AG04450 (cell line): ENCODE results near the gene MNAT1. TPM values are rescaled to one million over a fixed set of nuclear protein-coding genes. Genes with fewer than 3 reads are reported as not detected.
A peak's percentile ranks its signal among the peaks of the same experiment; 100 is the strongest.

Source experiments
- CTCF ChIA-PET: fragments of 300-600, 350-600 bp; formaldehyde crosslinking; extraction: SDS; loops from one replicate; lab custom pipeline; 2022; ENCODE audit warnings: antibody characterized with exemption, inconsistent platforms; lab: Charles Lee
- POLR2A ChIA-PET: fragments of 350-600 bp; formaldehyde crosslinking; extraction: SDS; loops from one replicate; lab custom pipeline; 2021; ENCODE audit warnings: antibody characterized with exemption, inconsistent platforms; lab: Yijun Ruan, JAX
- DNase-seq: peaks from one replicate; pipeline ENCODE4 v3.0.0-alpha.2; 2011; ENCODE audit warnings: low read depth, low spot score
- H3K27ac ChIP-seq: one replicate; pipeline ENCODE4 v1.5.1; 2012; ENCODE audit warnings: low read depth, low read length, control low read depth
- H3K27me3 ChIP-seq: one replicate; pipeline ENCODE4 v1.6.0; 2012; ENCODE audit warnings: low read length; ENCODE audit not compliant: control insufficient read depth, insufficient read depth
- H3K4me3 ChIP-seq: 2 replicates; pipeline ENCODE4 v1.5.1; 2011; ENCODE audit warnings: mild to moderate bottlenecking, low read depth, low read length, control low read depth
- H3K9me3 ChIP-seq: 2 replicates; pipeline ENCODE4 v1.5.1; 2012; ENCODE audit warnings: low read length; ENCODE audit not compliant: control insufficient read depth, insufficient read depth
- polyA plus RNA-seq: library from polyadenylated mRNA; depleted of rRNA; stranded (reverse); fragments of >200 nt; gene quantifications from 2 replicates; pipeline ENCODE4 v1.2.3, GENCODE V29; 2011
- TF ChIP-seq, protein P1 (sequence below): IDR thresholded peaks from 2 replicates; pipeline ENCODE4 v1.5.1; 2011; ENCODE audit warnings: low read depth, low read length, control low read depth, inconsistent platforms

The MNAT1 gene
- polyA plus RNA-seq, 1 experiment = 69.3 TPM

DNA sequence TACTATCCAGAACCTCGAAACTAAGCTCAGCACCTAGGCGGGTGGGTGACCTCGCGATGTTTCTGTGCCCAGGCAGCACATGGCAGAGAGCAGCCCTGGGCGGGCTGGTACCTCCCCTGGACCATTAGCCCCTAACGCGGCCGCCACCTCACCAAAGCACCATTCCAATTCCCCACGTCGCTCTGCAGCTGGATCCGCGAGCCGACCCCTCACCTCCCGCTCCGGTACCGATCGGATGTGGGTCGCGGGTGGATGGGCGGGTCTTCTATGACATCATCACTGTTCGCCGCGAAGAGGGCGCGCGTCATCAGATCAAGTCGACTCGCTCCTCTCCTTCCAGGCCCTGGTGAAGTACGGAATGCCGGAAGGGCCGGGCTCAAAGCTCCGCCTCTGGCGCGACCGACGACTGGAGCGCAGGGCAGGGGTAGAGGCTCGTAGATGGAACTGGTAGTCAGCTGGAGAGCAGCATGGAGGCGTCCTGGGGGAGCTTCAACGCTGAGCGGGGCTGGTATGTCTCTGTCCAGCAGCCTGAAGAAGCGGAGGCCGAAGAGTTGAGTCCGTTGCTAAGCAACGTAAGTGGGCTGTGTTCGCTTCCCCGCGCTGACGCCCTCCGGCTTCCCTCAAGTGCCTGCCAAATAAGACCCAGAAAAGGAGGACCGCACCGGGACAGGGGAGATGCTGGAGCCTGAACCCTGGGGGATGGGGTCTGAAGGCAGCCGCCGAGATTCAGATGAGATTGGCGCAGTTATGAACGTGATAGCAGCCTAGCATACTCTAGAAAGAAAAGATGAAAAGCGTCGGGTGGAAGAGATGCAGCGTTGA, 246.5 kb downstream of the MNAT1 start, which contains the start of the genes SLC38A6 and TRMT5:
TSS of gene SLC38A6 (plus strand) at position 435 of the 822 bp plus-strand sequence. CDS start at position 468, 33 bp downstream.
TSS of gene TRMT5 (minus strand) at position 269 of the 822 bp plus-strand sequence. CDS start at position 163, 106 bp downstream.
- POLR2A ChIA-PET = interaction anchor here (0.6 to 2.1 kb wide), 9 partner anchors 16 to 356 kb away, joined by 3 to 9 read pairs (median 5); no protein-coding TSS in a partner anchor
- Histone ChIP-seq H3K27ac (peak within 1 kb of the TSS; percentile 92), H3K4me3 (peak within 1 kb of the TSS; percentile 83), H3K27me3 (no peaks in the 10 kb centered on the region), H3K9me3 (no peaks in the 10 kb centered on the region)
- TF ChIP-seq, protein P1, sequence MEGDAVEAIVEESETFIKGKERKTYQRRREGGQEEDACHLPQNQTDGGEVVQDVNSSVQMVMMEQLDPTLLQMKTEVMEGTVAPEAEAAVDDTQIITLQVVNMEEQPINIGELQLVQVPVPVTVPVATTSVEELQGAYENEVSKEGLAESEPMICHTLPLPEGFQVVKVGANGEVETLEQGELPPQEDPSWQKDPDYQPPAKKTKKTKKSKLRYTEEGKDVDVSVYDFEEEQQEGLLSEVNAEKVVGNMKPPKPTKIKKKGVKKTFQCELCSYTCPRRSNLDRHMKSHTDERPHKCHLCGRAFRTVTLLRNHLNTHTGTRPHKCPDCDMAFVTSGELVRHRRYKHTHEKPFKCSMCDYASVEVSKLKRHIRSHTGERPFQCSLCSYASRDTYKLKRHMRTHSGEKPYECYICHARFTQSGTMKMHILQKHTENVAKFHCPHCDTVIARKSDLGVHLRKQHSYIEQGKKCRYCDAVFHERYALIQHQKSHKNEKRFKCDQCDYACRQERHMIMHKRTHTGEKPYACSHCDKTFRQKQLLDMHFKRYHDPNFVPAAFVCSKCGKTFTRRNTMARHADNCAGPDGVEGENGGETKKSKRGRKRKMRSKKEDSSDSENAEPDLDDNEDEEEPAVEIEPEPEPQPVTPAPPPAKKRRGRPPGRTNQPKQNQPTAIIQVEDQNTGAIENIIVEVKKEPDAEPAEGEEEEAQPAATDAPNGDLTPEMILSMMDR = no peak
- peak; percentile 93 for DNase-seq
- CTCF ChIA-PET = interaction anchor here (0.5 to 1.3 kb wide), 5 partner anchors 231 to 356 kb away, joined by 3 to 7 read pairs (median 3); no protein-coding TSS in a partner anchor

DNA sequence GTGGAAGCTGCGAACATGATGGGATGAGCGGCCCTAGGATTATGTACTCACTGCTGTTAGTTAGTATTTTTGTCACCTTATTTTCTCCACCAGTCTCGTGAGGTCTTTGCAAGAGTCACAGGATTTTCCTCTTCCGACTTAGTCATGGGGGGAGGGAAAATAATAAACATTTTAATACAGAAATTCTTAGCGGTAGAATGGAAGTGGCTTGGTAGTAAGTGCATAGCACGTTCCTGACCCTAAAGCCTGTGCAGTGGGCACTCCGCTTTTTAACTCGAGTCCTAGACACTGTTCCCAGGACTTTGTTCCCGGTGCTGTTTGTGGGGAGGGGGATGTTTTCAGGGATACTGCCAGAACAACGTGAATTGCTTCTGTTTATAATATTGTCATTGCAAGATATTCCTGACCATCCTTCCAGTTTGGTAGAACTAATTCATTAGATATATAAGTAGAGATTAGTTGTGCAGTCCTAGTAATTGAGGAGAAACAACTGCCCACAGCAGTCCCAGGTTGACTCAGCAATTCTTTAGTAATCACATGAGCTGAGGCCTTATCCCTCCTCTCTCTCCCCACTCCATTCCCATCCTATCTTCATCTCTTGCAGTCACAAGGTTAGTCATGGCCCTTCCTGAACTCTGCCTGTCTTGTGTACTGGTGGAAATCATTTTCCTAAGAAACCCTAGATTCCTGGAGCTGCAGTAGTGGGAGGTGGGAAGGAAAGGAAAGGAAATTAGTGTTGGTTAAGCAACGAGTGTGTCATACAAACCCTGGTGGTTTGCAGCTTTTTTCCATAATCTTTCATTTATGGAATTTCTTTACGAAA, 247.3 kb downstream of the MNAT1 start:
- POLR2A ChIA-PET = interaction anchor here (0.6 to 2.1 kb wide), 8 partner anchors 37 to 357 kb away, joined by 3 to 9 read pairs (median 5); no protein-coding TSS in a partner anchor
- DNase-seq = peak; percentile 70
- TF ChIP-seq, protein P1 = no peak
- Histone ChIP-seq H3K9me3 (no peaks in the 10 kb centered on the region), H3K27ac (peak overlapping the region; percentile 92), H3K27me3 (no peaks in the 10 kb centered on the region), H3K4me3 (peak overlapping the region; percentile 83)
- CTCF ChIA-PET = interaction anchor here (0.9 to 1.3 kb wide), 2 partner anchors 63 to 271 kb away, joined by 3 read pairs; no protein-coding TSS in a partner anchor

DNA sequence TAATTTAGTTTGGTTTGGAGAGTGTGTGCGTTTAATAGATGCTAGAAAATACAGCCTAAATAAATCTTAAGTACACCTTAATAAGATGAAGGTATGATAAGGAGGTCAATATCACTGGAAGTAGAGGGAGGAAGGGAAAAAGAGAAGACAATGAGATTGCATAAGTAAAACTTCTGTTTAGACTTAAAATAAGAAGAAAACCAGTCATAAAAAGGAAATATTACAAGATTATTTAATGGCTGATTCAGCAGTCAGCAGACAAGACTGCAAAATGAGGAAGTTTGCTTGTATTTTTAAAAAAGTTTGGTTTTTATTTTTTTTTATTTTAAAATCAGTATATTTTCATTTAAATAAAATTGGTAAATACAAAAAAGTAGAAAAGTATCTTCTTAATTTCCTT, 249.6 kb downstream of the MNAT1 start:
- TF ChIP-seq, protein P1 = no peak

DNA sequence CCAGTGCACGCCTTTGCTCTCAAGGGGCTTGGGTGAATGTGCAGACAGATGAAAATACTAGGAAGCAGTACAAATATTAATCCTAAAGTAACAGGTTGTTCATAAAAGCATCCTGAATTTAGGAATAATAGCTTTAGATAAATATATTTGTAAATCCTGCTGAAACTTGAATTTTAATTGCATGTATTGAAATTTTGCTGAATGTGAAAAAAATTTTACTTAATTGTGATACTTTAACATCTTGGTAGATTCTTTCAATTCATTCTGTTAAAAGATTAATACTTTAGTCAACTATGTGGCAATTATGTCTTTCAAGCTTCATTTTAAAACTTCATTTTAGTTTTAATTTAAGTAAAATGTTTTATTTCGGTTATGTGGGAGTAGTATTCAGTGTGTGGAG, 251.9 kb downstream of the MNAT1 start:
- no peak for DNase-seq
- H3K27me3 ChIP-seq = no peaks in the 10 kb centered on the region
- no peaks in the 10 kb centered on the region for H3K9me3 ChIP-seq
- TF ChIP-seq, protein P1 = no peak
- POLR2A ChIA-PET = no interaction called here
- H3K27ac ChIP-seq = no peak overlapping the region
- H3K4me3 ChIP-seq = no peak overlapping the region
- CTCF ChIA-PET = interaction anchor here (0.6 kb wide), 1 partner anchor 45 kb away, joined by 6 read pairs; no protein-coding TSS in a partner anchor

More for the DNA sequence above, 249.6 kb downstream of the MNAT1 start:
- Histone ChIP-seq H3K4me3 (no peak overlapping the region; the same call in 1 of the 2 replicates), H3K27ac (no peak overlapping the region), H3K9me3 (no peaks in the 10 kb centered on the region), H3K27me3 (no peaks in the 10 kb centered on the region)
- ChIA-PET CTCF (no interaction called here), POLR2A (no interaction called here)
- DNase-seq = no peak
